SIG-M5 treated with dmso at 0.1 percent for 504 hours (cell line): ENCODE measurements around the gene ANKMY1.

ENCODE experiments used
- DNase-seq: peaks from one replicate; lab custom pipeline; 2025; ENCODE audit not compliant: unreplicated experiment; lab: John Stamatoyannopoulos, UW

ANKMY1 gene

GRCh38 chr2:240438810-240439697 is 118.7 kb downstream of the ANKMY1 start:
- DNase-seq, result no peak

- peak; percentile 47 for DNase-seq
Measured at GRCh38 chr2:240437861-240438809, 119.7 kb downstream of the ANKMY1 start.

GRCh38 chr2:240437551-240437860 is 120.3 kb downstream of the ANKMY1 start:
- DNase-seq, result no peak

GRCh38 chr2:240436683-240437550 is 120.9 kb downstream of the ANKMY1 start:
- DNase-seq, result no peak

- DNase-seq, result no peak
Measured at GRCh38 chr2:240435948-240436682, 121.7 kb downstream of the ANKMY1 start.

DNA sequence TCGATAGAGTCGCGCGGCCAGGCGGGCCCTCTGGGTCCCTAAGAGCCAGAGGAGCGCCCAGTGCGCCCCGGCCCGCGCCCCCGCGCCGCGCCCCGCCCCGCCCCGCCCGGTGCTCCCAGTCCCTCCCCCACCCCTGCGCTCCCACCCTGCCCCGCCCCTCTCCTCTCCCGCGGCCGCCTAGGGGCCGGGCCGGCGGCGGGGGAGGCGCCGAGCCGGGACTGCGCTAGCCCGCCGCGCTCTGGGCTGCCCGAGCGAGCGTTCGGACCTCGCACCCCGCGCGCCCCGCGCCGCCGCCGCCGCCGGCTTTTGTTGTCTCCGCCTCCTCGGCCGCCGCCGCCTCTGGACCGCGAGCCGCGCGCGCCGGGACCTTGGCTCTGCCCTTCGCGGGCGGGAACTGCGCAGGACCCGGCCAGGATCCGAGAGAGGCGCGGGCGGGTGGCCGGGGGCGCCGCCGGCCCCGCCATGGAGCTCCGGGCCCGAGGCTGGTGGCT is 122.3 kb downstream of the ANKMY1 start, which contains the start of gene GPC1:
Gene GPC1, plus strand, starts transcription at position 207 of the 491 bp plus-strand sequence. Its CDS starts 256 bp downstream, at position 463.
- peak; percentile 62 for DNase-seq

DNA sequence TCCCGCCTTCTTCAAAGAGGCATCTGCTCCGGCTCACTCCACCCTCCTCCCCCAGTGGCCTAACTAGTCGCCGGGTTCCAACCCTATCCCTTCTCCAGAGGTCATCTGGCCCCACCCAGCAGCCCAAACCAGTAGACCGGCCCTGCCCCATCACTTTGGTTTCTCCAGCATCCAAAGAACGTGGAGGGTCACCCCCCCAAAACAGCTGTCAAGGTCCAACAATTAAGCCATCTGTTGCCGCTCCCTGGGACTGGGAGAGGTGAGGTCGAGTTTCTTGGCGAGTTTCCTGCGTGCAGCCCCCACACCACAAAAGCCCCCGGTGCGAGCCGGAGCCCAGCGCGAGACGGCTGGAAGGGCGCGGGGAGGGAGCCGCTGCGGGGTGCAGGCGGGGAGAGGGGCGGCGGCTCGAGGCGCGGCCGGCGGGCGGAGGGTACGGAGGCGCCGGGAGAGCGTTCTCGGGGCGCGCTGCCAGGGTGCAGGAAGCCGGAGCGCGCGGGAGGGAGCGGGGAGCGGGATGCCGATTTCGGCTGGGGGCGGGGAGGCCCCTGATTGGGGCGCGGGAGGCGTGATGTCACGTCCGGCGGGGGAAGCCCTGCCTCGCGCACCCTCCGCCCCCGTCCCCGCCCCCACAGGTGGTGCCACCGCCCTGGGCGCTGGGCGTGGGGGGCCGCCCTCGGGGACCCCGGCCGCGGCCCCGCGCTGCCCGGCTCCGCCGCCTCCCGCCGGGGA is 122.9 kb downstream of the ANKMY1 start:
- peak; percentile 75 for DNase-seq

- peak; percentile 58 for DNase-seq
Measured at GRCh38 chr2:240433973-240434727, 123.6 kb downstream of the ANKMY1 start.

GRCh38 chr2:240432820-240433801 is 124.7 kb downstream of the ANKMY1 start:
- no peak for DNase-seq

- no peak for DNase-seq
Measured at GRCh38 chr2:240432430-240432819, 125.4 kb downstream of the ANKMY1 start.

DNA sequence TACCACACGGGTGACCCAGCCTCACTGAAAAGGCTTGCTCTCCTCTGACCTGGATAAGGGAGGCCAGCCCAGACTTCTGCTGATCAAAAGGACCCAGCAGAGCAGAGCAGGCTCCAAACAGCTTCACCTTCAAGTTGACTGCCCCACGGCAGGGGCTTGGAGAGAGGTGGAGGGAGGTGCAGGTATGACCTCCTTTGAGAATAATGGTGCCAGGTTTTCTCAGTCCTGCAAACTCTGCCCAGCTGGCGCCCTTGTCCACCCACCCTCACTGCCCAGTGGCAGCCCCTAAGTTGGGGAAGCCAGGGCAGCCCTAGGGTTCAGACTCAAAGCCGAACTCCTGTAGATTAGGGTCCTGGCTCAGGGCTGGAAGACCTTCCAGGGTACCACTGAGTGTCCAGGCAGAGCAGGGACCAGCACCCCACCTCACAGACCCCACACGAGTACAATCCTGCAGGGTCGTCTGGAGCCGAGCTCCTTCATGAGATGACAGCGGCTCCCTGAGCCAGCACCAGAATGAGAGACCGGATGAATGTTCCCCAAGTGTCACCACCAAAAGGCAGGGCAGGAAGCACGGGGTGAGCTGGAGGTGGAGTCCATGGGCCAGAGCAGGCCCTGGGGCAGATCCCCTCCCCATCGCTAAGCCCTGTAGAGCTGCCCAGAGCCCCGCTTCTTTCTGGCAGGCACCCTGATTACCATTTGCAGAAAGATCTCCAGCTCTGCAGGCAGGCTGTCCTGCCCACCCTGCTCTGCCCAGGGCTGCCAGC is 125.9 kb downstream of the ANKMY1 start:
- DNase-seq, result no peak

GRCh38 chr2:240431271-240431660 is 126.5 kb downstream of the ANKMY1 start:
- no peak for DNase-seq

DNA sequence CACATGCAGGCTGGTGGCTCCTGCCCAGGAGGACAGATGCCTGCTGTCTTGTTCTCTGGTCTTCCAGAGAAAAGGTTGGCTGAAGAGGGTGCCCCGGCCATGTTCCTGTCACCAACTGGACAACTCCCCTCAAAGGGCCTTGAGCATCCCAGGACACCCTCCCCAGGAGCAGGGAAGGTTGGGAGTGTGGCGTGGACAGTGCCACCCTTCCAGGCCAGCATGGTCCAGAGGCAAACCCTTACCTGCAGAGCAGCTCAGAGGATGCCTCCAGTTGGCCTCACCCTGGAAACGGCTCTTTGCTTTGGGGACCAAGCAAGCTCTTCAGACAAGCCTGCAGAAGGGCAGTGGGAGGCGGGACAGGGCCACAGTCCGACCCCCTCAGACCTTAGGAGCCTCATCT is 127.2 kb downstream of the ANKMY1 start:
- DNase-seq, result no peak

- no peak for DNase-seq
Measured at GRCh38 chr2:240429872-240430491, 127.8 kb downstream of the ANKMY1 start.
